ENCODE measurements around the gene CACNA1D.

CACNA1D gene

GRCh38 chr3:53490459-53490968, 3.9 kb upstream of the CACNA1D start:
- no peak overlapping the region for H3K27ac ChIP-seq (ENCODE audit: low read depth, low read length)
- H3K4me3 ChIP-seq (ENCODE audit: insufficient read depth, low read length, poor library complexity, severe bottlenecking): no peak overlapping the region
- H3K27me3 ChIP-seq (ENCODE audit: low read length): no peaks in the 10 kb centered on the region
- no peaks in the 10 kb centered on the region for H3K9me2 ChIP-seq (replicated peaks; ENCODE audit: insufficient read depth, low read length)
- no peak overlapping the region for H3K9ac ChIP-seq (ENCODE audit: low read length)
- no peak overlapping the region for H2AFZ ChIP-seq (ENCODE audit: low read depth, low read length, severe bottlenecking)
- H3F3A ChIP-seq (ENCODE audit: insufficient read depth): no peaks in the 10 kb centered on the region
- H3K36me3 ChIP-seq (ENCODE audit: low read length): no peaks in the 10 kb centered on the region
- H3K4me2 ChIP-seq (ENCODE audit: low read depth, low read length, poor library complexity, severe bottlenecking): no peak overlapping the region
- no peaks in the 10 kb centered on the region for H3K79me2 ChIP-seq (ENCODE audit: insufficient read depth, low read length)
- TF ChIP-seq, protein P1, sequence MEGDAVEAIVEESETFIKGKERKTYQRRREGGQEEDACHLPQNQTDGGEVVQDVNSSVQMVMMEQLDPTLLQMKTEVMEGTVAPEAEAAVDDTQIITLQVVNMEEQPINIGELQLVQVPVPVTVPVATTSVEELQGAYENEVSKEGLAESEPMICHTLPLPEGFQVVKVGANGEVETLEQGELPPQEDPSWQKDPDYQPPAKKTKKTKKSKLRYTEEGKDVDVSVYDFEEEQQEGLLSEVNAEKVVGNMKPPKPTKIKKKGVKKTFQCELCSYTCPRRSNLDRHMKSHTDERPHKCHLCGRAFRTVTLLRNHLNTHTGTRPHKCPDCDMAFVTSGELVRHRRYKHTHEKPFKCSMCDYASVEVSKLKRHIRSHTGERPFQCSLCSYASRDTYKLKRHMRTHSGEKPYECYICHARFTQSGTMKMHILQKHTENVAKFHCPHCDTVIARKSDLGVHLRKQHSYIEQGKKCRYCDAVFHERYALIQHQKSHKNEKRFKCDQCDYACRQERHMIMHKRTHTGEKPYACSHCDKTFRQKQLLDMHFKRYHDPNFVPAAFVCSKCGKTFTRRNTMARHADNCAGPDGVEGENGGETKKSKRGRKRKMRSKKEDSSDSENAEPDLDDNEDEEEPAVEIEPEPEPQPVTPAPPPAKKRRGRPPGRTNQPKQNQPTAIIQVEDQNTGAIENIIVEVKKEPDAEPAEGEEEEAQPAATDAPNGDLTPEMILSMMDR (IDR thresholded peaks at IDR 0.05; ENCODE audit: insufficient read depth, low read length, poor library complexity, severe bottlenecking): no peak
- TF ChIP-seq EZH2phosphoT487 (conservative IDR thresholded peaks at IDR 0.05; ENCODE audit: low read length): no peak
- no peaks in the 10 kb centered on the region for H3K9me3 ChIP-seq (ENCODE audit: insufficient read depth, low read length)
- H4K20me1 ChIP-seq (ENCODE audit: low read depth, low read length): no peaks in the 10 kb centered on the region

DNA sequence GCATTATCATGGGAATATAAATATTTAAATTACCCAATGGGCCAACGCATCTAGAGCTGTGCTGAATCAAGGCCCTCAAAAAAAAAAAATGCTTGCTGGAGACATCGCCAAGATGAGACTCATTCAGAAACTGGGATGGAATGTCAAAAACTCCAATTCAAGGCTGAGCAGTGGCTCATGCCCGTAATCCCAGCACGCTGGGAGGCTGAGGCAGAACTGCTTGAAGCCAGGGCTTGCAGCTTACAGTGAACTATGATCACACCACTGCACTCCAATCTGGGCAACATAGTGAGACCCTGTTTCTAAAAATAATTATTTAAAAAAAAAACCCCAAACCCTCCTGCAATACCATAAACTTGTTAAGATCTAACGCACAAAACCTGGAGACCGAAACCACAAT, 3.1 kb upstream of the CACNA1D start:
- Histone ChIP-seq H3K4me2 (ENCODE audit: low read depth, low read length, poor library complexity, severe bottlenecking) (no peak overlapping the region), H3F3A (ENCODE audit: insufficient read depth) (no peaks in the 10 kb centered on the region), H3K79me2 (ENCODE audit: insufficient read depth, low read length) (no peaks in the 10 kb centered on the region), H3K27me3 (ENCODE audit: low read length) (no peaks in the 10 kb centered on the region), H3K36me3 (ENCODE audit: low read length) (no peaks in the 10 kb centered on the region), H4K20me1 (ENCODE audit: low read depth, low read length) (no peaks in the 10 kb centered on the region), H2AFZ (ENCODE audit: low read depth, low read length, severe bottlenecking) (no peak overlapping the region), H3K27ac (ENCODE audit: low read depth, low read length) (no peak overlapping the region), H3K4me3 (ENCODE audit: insufficient read depth, low read length, poor library complexity, severe bottlenecking) (no peak overlapping the region), H3K9me2 (replicated peaks; ENCODE audit: insufficient read depth, low read length) (no peaks in the 10 kb centered on the region), H3K9me3 (ENCODE audit: insufficient read depth, low read length) (no peaks in the 10 kb centered on the region), H3K9ac (ENCODE audit: low read length) (no peak overlapping the region)
- no peak for TF ChIP-seq EZH2phosphoT487 (conservative IDR thresholded peaks at IDR 0.05; ENCODE audit: low read length)
- TF ChIP-seq, protein P1 (IDR thresholded peaks at IDR 0.05; ENCODE audit: insufficient read depth, low read length, poor library complexity, severe bottlenecking): no peak

DNA sequence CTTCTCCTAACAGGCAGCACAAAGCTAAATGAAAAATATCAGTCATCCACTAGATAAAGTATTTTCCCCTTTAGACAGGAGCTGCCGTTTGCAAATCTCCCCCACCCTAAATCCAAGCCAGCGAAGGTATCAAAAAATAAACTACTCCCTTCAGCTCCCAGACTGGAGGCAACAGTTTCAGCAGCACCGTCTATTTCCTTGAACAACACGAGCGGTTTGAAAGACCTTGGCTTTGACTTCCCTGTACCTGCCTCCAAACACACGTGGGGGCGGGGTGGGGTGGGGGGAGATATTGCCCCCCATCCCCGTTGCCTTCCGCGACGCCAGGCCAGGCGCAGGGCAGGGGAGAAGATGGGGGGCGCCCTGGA, 832 bp upstream of the CACNA1D start:
- Histone ChIP-seq H3K9ac (ENCODE audit: low read length) (no peak overlapping the region), H3K4me2 (ENCODE audit: low read depth, low read length, poor library complexity, severe bottlenecking) (no peak overlapping the region), H3K9me2 (replicated peaks; ENCODE audit: insufficient read depth, low read length) (no peaks in the 10 kb centered on the region), H3K36me3 (ENCODE audit: low read length) (no peaks in the 10 kb centered on the region), H3K9me3 (ENCODE audit: insufficient read depth, low read length) (no peaks in the 10 kb centered on the region), H3F3A (ENCODE audit: insufficient read depth) (no peaks in the 10 kb centered on the region), H3K79me2 (ENCODE audit: insufficient read depth, low read length) (no peaks in the 10 kb centered on the region), H2AFZ (ENCODE audit: low read depth, low read length, severe bottlenecking) (no peak overlapping the region), H3K27me3 (ENCODE audit: low read length) (no peaks in the 10 kb centered on the region), H3K27ac (ENCODE audit: low read depth, low read length) (no peak overlapping the region), H4K20me1 (ENCODE audit: low read depth, low read length) (no peaks in the 10 kb centered on the region), H3K4me3 (ENCODE audit: insufficient read depth, low read length, poor library complexity, severe bottlenecking) (no peak overlapping the region)
- TF ChIP-seq, protein P1 (IDR thresholded peaks at IDR 0.05; ENCODE audit: insufficient read depth, low read length, poor library complexity, severe bottlenecking): no peak
- no peak for TF ChIP-seq EZH2phosphoT487 (conservative IDR thresholded peaks at IDR 0.05; ENCODE audit: low read length)

All from SU-DHL-6 (cell line).